Prostate gland (tissue), 2 donors: Measurements from ENCODE around the gene HYAL2.

Experiments
- CTCF ChIP-seq, 4 experiments: fragments of 200-600 bp in 2 of 4; fragments of 450-650 bp in 2 of 4; sonication (generic) in 2 of 4; IDR thresholded peaks; 1 replicate in 3 of 4; 2 replicates in 1 of 4; pipeline ENCODE4 v1.5.1; 2016 to 2019; ENCODE audit warnings: antibody characterized with exemption in 4 of 4, mild to moderate bottlenecking in 2 of 4, moderate library complexity in 2 of 4
- POLR2A ChIP-seq: fragments of 450-650 bp; IDR thresholded peaks from one replicate; pipeline ENCODE4 v1.6.1; 2016; ENCODE audit warnings: antibody characterized with exemption, mild to moderate bottlenecking

- TF ChIP-seq CTCF (IDR thresholded peaks at IDR 0.05): no peak
- TF ChIP-seq POLR2A: no peak
Observed at GRCh38 chr3:50345008-50345407, 22.5 kb upstream of the HYAL2 start.
